HG03280 (cell line): ENCODE data around the gene LCK.
A peak's percentile ranks its signal among the peaks of the same experiment; 100 is the strongest.
"Not testable (repeated sequence)": the region's sequence is repeated elsewhere in the genome, so short reads cannot be mapped to it uniquely, and the experiment has no call there.

Experiments
- ATAC-seq: cut with Tn5 transposase; IDR thresholded peaks from one replicate; pipeline ENCODE4 v1.9.1; 2021; ENCODE audit warnings: mild to moderate bottlenecking, moderate library complexity; ENCODE audit not compliant: unreplicated experiment

The LCK gene

GRCh38 chr1:32239337-32239736 lies 11.7 kb upstream of the LCK start:
- ATAC-seq = no peak

- ATAC-seq = no peak
Observed at GRCh38 chr1:32239790-32240139, 11.3 kb upstream of the LCK start.

DNA sequence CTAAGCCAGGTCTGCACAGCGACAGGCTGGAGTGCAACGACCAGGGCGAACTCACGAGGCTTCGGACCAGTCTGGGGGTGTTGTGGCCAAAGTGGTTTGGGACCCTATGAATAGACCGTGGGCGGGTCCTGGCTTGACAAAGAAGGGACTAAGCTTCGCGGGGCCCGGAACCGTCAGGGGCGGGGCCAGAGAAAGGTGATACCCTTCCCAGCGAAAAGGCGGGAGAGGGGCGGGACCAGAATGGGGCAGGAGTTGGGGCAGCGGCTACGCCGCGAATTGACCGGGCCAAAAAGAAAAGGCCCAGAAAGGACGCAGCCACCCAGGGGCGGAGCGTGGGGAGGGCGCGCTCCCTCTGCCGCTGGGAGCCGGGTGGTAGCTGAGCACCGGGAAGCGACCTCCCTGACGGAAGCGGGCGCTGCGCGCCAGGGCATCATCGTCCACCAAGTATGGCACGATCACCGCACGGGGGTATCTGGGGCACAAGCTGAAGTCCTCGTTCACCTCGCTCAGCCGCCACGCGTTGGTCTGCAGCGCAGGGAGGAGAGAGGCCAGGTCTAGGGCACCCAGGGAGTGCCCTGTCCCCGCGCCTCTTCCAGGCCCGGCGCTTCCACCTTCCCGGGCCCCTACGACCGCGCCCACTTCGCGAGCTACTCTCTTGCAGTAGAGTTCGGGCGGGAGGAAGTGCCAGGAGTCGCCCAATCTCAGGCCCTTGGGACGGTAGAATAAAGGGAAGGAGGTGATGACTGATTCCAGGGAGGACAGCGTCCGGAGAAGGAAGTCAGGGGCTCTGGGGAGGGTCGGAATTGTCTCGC lies 10.7 kb upstream of the LCK start:
- ATAC-seq = no peak

- ATAC-seq = no peak
Observed at GRCh38 chr1:32241001-32241763, 9.9 kb upstream of the LCK start.

DNA sequence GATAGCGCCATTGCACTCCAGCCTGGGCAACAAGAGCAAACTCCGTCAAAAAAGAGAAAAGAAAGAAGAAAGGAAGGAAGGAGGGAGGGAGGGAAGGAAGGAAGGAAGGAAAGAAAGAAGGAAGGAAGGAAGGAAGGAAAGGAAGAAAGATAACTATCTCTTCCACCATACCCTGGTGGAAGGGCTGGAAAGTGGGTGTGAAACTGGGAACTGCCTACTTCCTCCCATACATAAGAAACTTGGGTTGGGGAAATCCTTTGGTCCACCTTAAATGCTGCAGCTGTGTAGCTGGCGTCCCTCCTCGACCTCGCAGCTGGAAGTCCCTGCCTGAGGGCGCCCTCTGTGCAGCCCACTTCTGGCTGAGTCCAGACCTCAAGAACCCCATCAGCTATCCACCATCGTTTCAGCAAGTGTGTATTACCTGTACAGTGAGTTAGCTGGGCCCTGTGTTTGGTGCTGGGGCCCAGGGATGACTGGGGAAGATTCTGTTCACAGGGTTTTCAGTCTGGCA lies 8.7 kb upstream of the LCK start:
- ATAC-seq = no peak

DNA sequence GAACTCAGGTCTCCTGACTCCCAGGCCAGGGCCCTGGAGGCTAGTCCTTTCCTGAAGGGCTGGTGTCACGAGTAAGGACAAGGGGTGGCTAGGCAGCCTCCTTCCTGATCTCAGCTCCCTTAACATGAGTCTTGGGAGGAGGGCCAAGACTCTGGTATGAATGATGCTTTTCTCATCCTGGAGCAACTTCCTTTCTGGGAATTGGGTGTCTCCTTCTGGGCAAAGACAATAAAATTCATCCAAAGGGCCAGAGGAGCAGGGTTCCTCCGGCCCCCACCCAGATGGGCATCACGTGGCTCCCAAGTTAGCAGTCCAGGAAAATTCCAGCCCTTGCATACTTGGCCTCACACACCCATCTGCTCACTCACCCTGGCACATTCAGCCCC lies 4.2 kb upstream of the LCK start, which contains the start of gene FAM167B:
FAM167B (plus strand) TSS at position 335 of the 386 bp plus-strand sequence. CDS start 200 bp downstream, outside the sequence.
- ATAC-seq = no peak

- no peak for ATAC-seq
Observed at GRCh38 chr1:32247452-32247851, 3.6 kb upstream of the LCK start.

GRCh38 chr1:32247983-32248889 lies 2.8 kb upstream of the LCK start:
- ATAC-seq = no peak

GRCh38 chr1:32249831-32250525 lies 1.1 kb upstream of the LCK start:
- ATAC-seq = peak; percentile 62

- ATAC-seq = no peak
Observed at GRCh38 chr1:32255072-32256071, 4.3 kb downstream of the LCK start.

- ATAC-seq = no peak
Observed at GRCh38 chr1:32256473-32257226, 5.6 kb downstream of the LCK start.

DNA sequence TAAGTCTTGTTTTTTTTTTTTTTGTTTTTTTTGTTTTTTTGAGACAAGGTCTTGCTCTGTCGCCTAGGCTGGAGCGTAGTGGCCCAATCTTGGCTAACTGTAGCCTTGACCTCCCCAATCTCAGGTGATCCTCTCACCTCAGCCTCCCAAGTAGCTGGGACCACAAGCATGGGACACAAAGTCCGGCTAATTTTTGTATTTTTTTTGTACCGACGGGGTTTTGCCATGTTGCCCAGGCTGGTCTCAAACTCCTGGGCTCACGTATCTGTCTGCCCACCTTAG lies 6.1 kb downstream of the LCK start:
- no peak for ATAC-seq

DNA sequence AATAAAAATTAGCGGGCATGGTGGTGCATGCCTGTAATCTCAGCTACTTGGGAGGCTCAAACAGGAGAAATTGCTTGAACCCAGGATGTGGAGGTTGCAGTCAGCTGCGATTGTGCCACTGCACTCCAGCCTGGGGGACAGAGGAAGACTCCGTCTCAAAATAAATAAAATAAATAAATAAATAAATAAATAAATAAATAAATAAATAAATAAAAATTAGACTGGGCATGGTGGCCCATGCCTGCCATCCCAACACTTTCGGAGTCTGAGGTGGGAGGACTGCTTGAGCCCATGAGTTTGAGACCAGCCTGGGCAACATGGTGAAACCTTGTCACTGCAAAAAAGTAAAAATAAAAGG lies 12.2 kb downstream of the LCK start:
- not testable (repeated sequence) for ATAC-seq

DNA sequence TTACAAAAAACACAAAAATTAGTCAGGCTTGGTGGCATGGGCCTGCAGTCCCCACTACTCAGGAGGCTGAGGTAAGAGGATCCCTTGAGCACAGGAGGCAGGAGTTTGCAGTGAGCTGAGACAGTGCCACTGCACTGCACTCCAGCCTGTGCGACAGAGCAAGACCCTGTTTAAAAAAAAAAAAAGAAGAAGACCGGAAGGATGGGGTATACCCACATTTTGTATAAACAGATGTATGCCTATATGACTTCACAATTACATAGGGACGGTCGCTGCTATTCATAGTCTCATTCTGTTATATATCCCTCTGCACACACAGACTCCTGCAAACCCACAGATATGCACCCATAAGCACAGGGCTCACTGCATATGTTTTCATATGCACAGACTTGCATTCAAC lies 12.7 kb downstream of the LCK start:
- ATAC-seq = no peak

GRCh38 chr1:32265846-32266245 lies 14.8 kb downstream of the LCK start:
- no peak for ATAC-seq

DNA sequence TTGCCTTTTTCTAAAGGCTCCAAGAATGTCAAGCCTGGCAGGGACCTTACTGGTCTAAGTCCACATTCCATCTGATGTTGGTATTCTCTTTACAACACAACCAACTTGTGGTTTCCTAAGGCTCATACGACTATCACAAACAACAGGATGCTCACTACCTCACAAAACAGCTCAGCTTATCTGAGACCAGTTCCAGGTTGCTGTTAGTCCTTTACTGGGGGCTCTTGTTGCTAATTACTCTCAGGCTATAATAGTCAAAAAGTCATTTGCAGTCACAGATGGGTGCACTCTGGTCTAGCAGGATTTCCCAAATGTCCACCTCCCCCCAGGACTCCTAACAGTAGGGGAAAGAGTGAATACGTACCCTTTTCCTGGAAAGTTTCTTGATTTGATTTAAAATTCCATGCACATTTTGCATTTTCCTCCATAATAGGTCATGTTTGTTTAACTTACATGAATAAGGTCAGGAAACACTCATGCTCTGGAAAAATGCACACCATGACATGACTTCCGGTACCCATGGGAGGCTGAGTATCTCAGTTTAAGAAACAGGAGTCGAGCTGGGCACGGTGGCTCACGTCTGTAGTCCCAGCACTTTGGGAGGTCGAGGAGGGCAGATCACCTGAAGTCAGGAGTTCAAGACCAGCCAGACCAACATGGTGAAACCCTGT lies 16.0 kb downstream of the LCK start:
- no peak for ATAC-seq

DNA sequence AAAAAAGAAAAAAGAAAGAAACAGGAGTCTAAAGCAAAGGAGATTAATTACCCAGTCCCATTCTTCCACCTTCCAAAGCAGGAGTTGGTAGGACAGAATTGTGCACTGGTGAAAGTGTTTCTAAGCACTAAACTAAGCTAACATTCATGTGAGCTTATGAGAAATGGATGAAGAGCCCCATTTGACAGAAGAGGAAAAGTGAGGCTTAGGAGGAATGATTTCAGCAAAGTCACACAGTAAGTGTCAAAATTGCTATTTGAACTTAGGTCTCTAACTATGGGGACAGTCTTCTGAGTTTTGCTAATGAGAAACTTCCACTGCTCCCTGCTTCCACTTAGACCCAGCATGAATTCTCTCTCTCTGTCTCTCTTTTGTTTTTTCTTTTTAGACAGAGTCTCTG lies 18.7 kb downstream of the LCK start:
- ATAC-seq = no peak
